ENCODE results near the gene IPMK. TPM values are rescaled to one million over a fixed set of nuclear protein-coding genes. Genes with fewer than 3 reads are reported as not detected.

IPMK gene
- total RNA-seq, 1 experiment from 2014 or later = 7.2 TPM

DNA sequence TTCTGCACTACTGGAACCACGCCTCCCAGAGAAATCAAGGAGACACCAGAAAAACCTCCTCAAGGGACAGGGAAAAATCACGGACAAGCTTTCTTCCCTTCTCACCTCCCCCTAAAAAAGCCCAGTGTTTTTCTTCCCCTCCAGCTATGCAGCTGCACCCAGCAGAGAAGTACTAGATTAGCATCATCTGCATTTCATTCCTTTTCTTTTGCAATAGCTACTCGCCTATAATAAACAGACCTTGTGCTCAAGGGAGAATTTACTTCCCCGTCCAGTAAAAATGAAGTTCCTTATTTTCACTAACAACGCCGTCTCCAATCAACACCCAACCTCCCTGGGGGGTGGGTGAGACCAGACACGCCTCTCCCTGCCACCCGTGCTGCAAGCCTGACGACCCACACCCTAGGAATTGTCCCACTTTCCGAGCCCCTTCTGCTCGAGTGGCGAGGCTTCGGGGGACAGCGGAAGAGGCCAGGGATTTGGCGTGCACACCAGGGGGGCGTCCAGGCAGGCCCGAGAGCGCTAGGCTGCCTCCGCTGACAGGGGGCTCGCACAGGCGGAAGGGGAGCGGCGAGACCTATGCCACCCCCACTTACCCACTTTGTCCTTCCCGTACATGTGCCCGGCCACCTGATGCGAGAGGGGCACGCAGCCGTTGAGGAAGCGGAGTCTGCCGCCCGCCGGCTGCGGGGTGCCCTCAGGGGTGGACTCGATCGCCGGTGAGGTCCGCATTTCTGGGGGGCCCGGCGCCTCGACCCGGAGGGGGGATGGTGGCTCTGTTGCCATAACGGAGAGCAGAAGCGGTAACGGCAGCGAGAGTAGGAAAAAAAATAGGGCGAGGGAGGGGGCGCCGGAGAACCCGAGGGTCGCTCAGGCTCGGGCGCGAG lies 625 bp downstream of the IPMK start:
- Mint-ChIP-seq H3K36me3 (ENCODE audit: insufficient read depth in 1 of 3, low read depth in 3 of 3) (peaks cover 0 to 4% (median 0%) of the 10 kb centered on the region in 3 experiments; a peak in 2 of 7 replicates), H3K4me3 (peak overlapping the region; percentile 90 to 98), H3K27me3 (ENCODE audit: low read depth) (no peaks in the 10 kb centered on the region; the same call in 1 of the 2 replicates), H3K4me1 (peaks cover 30 to 43% of the 10 kb centered on the region in 2 experiments), H3K9me3 (no peaks in the 10 kb centered on the region; a peak in 1 of 5 replicates), H3K27ac (peak overlapping the region in 2 of 3 experiments; percentile 9 to 93; a peak in 4 of 7 replicates)
- no peak overlapping the region for H2BK20ac ChIP-seq (ENCODE audit: low read depth, low read length, poor library complexity, severe bottlenecking)
- H3K27ac ChIP-seq (ENCODE audit: insufficient read length, low read depth, low read length) = no peak overlapping the region
- H4K20me1 ChIP-seq (ENCODE audit: control insufficient read depth, insufficient read depth, insufficient read length) = no peaks in the 10 kb centered on the region
- H2BK120ac ChIP-seq (ENCODE audit: low read depth, low read length, poor library complexity, severe bottlenecking) = no peak overlapping the region
- peaks cover 14% of the 10 kb centered on the region for H3K23me2 ChIP-seq (ENCODE audit: insufficient read length, low read depth, low read length, poor library complexity, severe bottlenecking)
- DNase-seq = peak; percentile 52
- H3K9ac ChIP-seq (ENCODE audit: extremely low read depth, insufficient read length, low read length) = no peak overlapping the region
- WGBS (ENCODE audit: extremely low coverage, insufficient read length, low lambda C conversion rate) = no CpG with 5 or more reads among the region's 53 CpGs
- H2AFZ ChIP-seq (ENCODE audit: low read length) = no peak overlapping the region
- H2BK15ac ChIP-seq (ENCODE audit: low read depth, low read length) = no peak overlapping the region
- peak overlapping the region; percentile 75 for H3K4me2 ChIP-seq (ENCODE audit: insufficient read depth, insufficient read length, low read length)
- no peak overlapping the region for H3K4ac ChIP-seq (ENCODE audit: low read depth, low read length)
- no peak overlapping the region for H3T11ph ChIP-seq (ENCODE audit: low read length)
- H3K79me2 ChIP-seq (ENCODE audit: insufficient read depth, low read length) = peaks cover 10% of the 10 kb centered on the region; the same call in 1 of the 2 replicates
- no peak overlapping the region for H2AK5ac ChIP-seq (ENCODE audit: insufficient read length, low read length)
- peaks cover 4% of the 10 kb centered on the region for H3K79me1 ChIP-seq (ENCODE audit: insufficient read depth, low read depth, low read length, poor library complexity, severe bottlenecking)
- H3K14ac ChIP-seq (ENCODE audit: insufficient read depth, low read length) = no peak overlapping the region; the same call in 1 of the 2 replicates
- no peak overlapping the region for H4K8ac ChIP-seq (replicated peaks; ENCODE audit: insufficient read length, low read depth, low read length)
- H3K18ac ChIP-seq (ENCODE audit: insufficient read length, low read depth, low read length) = no peak overlapping the region
- no peaks in the 10 kb centered on the region for H3K27me3 ChIP-seq (ENCODE audit: insufficient read depth, low read length)
- no peak for TF ChIP-seq CTCF (conservative IDR thresholded peaks at IDR 0.05)
- H3K23ac ChIP-seq (ENCODE audit: insufficient read length, low read depth, low read length) = no peak overlapping the region
- no peak overlapping the region for H3K56ac ChIP-seq (ENCODE audit: insufficient read length, low read depth, low read length)
- peaks cover 2% of the 10 kb centered on the region; the same call in 1 of the 2 replicates for H3K4me1 ChIP-seq (ENCODE audit: insufficient read depth, low read length)
- H2BK12ac ChIP-seq (ENCODE audit: insufficient read length, low read depth, low read length) = no peak overlapping the region
- no peaks in the 10 kb centered on the region for H3K9me3 ChIP-seq (ENCODE audit: control insufficient read depth, low read depth, low read length)
- no peak overlapping the region for H4K5ac ChIP-seq (ENCODE audit: insufficient read length, low read depth, low read length)
- no peak overlapping the region for H2BK5ac ChIP-seq (ENCODE audit: insufficient read length, low read length)
- no peak overlapping the region for H4K91ac ChIP-seq (ENCODE audit: insufficient read length, low read depth, low read length)
